ENCODE results near the gene ULBP1. TPM values are rescaled to one million over a fixed set of nuclear protein-coding genes. Genes with fewer than 3 reads are reported as not detected.
"Not testable (repeated sequence)": the region's sequence is repeated elsewhere in the genome, so short reads cannot be mapped to it uniquely, and the experiment has no call there.

ULBP1 gene
- polyA plus RNA-seq, 1 donor = 0.03 TPM

DNA sequence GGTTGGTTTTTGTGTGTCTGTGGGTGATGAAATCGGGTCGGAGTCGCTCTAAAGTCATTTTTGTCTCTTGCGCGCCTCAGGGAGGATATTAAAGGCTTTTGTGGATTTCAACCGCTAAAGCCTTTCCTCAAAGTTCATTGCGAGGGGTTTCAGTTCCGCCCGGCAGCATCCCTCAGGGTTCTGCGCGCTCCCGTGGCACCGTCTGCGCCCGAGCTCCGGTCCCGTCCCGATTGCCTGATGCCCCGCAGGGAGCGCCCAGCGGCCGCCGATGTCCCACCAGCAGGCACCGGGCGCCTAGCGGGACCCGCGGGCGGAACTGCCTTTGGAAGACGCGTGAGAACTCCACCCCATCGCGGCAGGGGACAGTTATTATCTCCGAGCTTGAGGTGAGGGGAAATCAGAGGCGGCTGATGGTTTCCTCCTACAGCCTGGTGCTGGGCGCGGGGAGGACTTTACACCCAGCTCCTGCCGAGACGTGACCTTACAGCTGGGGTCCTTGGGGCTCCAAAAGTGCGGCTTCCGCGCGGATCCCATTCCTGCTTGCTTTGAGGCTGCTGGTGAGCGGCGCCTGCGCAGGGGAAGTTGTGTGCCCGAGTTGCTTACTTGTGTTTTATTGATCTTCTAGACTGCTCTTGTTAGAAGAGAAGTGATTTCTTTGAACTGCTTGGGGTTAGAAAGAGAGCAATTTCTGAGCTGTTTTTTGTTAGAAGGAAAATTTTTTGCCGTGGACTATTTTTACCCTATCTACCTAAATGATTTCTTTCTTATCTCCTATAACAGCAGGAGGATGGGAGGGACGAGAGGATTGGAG, 27.1 kb downstream of the ULBP1 start:
- peaks cover 2% of the 10 kb centered on the region for H3K4me1 ChIP-seq (ENCODE audit: control insufficient read depth, insufficient read depth, low read length)
- peak in 1 of 2 donors; percentile 33 for DNase-seq
- H3K4me3 ChIP-seq (ENCODE audit: low read length) = no peak overlapping the region
- whole genome bisulfite sequencing (ENCODE audit: insufficient coverage, low lambda C conversion rate) = no CpG with 5 or more reads among the region's 49 CpGs
- peaks cover 12% of the 10 kb centered on the region for H3K9me3 ChIP-seq (ENCODE audit: control insufficient read depth, low read depth, low read length)
- peaks cover 96% of the 10 kb centered on the region for H3K27me3 ChIP-seq (ENCODE audit: control insufficient read depth, insufficient read depth, low read length)
- H3K27ac ChIP-seq (ENCODE audit: low read length) = no peak overlapping the region
- no peaks in the 10 kb centered on the region for H3K36me3 ChIP-seq (ENCODE audit: control insufficient read depth, insufficient read depth, low read length)

DNA sequence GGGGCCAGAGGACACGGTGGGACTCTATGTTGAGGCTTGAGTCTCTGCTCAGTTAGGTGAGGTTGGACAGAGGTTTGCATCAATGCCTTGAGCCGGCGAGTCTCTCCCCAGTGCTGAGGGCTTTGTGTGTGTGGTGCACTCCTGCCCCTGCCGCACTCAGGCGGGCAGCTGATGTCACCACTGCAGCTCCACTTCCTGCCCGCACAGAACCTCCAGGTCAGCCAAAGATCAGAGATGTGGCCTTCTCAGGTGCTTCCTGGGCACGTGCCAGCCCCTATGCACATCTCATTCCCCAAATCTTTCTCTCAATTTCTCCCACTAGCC, 27.7 kb downstream of the ULBP1 start:
- WGBS (ENCODE audit: insufficient coverage, low lambda C conversion rate) = 0% methylated on average over 1 of the region's 7 CpGs
- H3K27ac ChIP-seq (ENCODE audit: low read length); H3K4me1 ChIP-seq (ENCODE audit: control insufficient read depth, insufficient read depth, low read length); H3K4me3 ChIP-seq (ENCODE audit: low read length); H3K36me3 ChIP-seq (ENCODE audit: control insufficient read depth, insufficient read depth, low read length); DNase-seq: not testable (repeated sequence)
- Histone ChIP-seq H3K27me3 (ENCODE audit: control insufficient read depth, insufficient read depth, low read length) (peaks cover 96% of the 10 kb centered on the region), H3K9me3 (ENCODE audit: control insufficient read depth, low read depth, low read length) (peaks cover 12% of the 10 kb centered on the region)

DNA sequence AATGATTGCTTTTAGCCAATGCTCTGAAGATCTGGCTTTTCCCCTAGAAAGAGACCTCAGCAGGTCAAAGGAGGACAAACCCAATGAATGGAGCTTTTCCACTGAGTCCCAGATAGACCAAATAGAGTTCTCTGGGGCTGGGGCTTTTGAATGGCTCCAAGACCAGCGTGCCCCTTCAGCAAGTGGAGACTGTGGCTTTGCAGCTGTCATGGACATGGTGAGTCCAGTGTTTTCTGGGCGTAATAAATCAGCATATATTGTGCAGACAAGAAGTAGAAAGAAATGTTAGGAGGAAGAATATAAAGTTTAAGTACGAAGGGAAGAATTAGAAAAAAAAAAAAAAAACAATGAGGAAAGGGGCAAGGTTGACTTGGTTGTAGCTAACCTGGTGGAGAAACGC, 28.1 kb downstream of the ULBP1 start:
- Histone ChIP-seq H3K27ac (ENCODE audit: low read length) (no peak overlapping the region), H3K9me3 (ENCODE audit: control insufficient read depth, low read depth, low read length) (peaks cover 12% of the 10 kb centered on the region), H3K27me3 (ENCODE audit: control insufficient read depth, insufficient read depth, low read length) (peaks cover 95% of the 10 kb centered on the region), H3K4me3 (ENCODE audit: low read length) (no peak overlapping the region), H3K4me1 (ENCODE audit: control insufficient read depth, insufficient read depth, low read length) (peaks cover 2% of the 10 kb centered on the region), H3K36me3 (ENCODE audit: control insufficient read depth, insufficient read depth, low read length) (no peaks in the 10 kb centered on the region)
- no peak for DNase-seq
- WGBS (ENCODE audit: insufficient coverage, low lambda C conversion rate) = 40% methylated on average over 2 of the region's 4 CpGs

DNA sequence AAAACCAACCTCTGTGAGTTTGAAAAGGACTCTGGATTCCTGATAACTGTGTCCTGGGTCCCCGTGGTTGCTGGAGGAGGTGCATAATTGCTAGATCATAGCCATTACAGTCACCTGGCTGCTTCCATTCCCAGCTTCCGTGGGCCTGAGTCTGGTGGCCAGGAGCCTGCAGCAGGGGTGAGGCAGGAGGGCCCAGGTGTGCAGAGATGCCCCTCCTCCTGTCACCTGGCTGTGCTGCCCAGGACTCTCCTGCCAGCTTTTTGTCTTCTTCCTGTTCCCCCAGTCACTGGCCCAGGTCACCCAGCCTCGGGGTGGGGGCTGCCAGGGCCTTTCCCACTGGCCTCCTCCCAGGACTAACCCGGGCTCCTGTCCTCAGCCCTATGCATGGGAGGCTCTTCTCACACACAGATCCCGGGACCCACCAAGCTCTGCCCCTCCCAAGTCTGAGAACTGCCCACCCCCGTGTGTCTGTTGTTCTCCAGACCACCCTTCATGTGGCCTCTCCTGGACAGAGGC, 31.6 kb downstream of the ULBP1 start:
- WGBS (ENCODE audit: insufficient coverage, low lambda C conversion rate) = no CpG with 5 or more reads among the region's 6 CpGs
- DNase-seq = no peak
- Histone ChIP-seq H3K4me3 (ENCODE audit: low read length) (no peak overlapping the region), H3K27me3 (ENCODE audit: control insufficient read depth, insufficient read depth, low read length) (peaks cover 76% of the 10 kb centered on the region), H3K9me3 (ENCODE audit: control insufficient read depth, low read depth, low read length) (peaks cover 3% of the 10 kb centered on the region), H3K36me3 (ENCODE audit: control insufficient read depth, insufficient read depth, low read length) (no peaks in the 10 kb centered on the region), H3K27ac (ENCODE audit: low read length) (no peak overlapping the region), H3K4me1 (ENCODE audit: control insufficient read depth, insufficient read depth, low read length) (no peaks in the 10 kb centered on the region)

DNA sequence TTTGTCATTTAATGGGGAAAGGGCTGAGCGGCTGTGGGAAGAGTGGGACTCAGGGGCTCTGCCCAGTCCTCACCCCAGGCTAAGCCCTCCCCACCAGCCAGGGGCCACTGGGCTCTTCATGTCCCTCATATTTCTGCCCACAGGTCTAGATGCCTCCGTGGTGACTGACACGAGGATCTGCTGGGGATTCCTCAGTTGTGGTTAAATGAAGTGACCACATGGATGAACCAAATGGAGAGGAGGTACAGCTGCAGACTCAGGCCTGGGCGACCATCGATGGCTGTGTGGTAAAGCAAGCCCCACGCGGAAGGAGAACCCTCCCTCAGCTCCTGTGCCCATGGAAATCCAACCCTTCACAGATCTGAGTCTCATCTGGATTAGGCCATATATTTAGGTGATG, 32.2 kb downstream of the ULBP1 start:
- no peak overlapping the region for H3K4me3 ChIP-seq (ENCODE audit: low read length)
- H3K27ac ChIP-seq (ENCODE audit: low read length) = no peak overlapping the region
- H3K36me3 ChIP-seq (ENCODE audit: control insufficient read depth, insufficient read depth, low read length) = no peaks in the 10 kb centered on the region
- no CpG with 5 or more reads among the region's 7 CpGs for WGBS (ENCODE audit: insufficient coverage, low lambda C conversion rate)
- DNase-seq = no peak
- no peaks in the 10 kb centered on the region for H3K9me3 ChIP-seq (ENCODE audit: control insufficient read depth, low read depth, low read length)
- no peaks in the 10 kb centered on the region for H3K4me1 ChIP-seq (ENCODE audit: control insufficient read depth, insufficient read depth, low read length)
- H3K27me3 ChIP-seq (ENCODE audit: control insufficient read depth, insufficient read depth, low read length) = peaks cover 72% of the 10 kb centered on the region

DNA sequence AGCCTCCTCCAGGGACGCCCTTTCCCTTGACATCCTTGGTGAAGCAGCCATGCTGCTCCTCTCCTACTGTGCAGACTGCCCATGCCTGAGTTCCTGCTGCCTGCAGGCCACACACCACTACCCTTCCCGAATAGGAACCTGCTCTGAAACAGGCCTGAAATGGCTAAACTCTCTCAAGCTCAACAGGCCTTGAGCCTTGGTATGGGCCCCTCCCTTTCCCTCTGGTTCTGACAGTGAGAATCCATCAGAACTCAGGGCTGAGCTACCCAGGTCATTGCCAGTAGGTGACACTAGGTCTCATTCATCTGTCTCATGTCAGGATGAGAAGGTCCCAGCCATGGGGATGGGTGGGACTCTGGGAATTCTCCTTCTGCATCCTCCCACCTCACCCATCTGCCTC, 35.9 kb downstream of the ULBP1 start:
- no peak overlapping the region for H3K27ac ChIP-seq (ENCODE audit: low read length)
- no peaks in the 10 kb centered on the region for H3K4me1 ChIP-seq (ENCODE audit: control insufficient read depth, insufficient read depth, low read length)
- peaks cover under 1% of the 10 kb centered on the region for H3K9me3 ChIP-seq (ENCODE audit: control insufficient read depth, low read depth, low read length)
- DNase-seq = no peak
- H3K36me3 ChIP-seq (ENCODE audit: control insufficient read depth, insufficient read depth, low read length) = no peaks in the 10 kb centered on the region
- WGBS (ENCODE audit: insufficient coverage, low lambda C conversion rate) = no CpG with 5 or more reads among the region's 2 CpGs
- H3K27me3 ChIP-seq (ENCODE audit: control insufficient read depth, insufficient read depth, low read length) = peaks cover 53% of the 10 kb centered on the region
- no peak overlapping the region for H3K4me3 ChIP-seq (ENCODE audit: low read length)

DNA sequence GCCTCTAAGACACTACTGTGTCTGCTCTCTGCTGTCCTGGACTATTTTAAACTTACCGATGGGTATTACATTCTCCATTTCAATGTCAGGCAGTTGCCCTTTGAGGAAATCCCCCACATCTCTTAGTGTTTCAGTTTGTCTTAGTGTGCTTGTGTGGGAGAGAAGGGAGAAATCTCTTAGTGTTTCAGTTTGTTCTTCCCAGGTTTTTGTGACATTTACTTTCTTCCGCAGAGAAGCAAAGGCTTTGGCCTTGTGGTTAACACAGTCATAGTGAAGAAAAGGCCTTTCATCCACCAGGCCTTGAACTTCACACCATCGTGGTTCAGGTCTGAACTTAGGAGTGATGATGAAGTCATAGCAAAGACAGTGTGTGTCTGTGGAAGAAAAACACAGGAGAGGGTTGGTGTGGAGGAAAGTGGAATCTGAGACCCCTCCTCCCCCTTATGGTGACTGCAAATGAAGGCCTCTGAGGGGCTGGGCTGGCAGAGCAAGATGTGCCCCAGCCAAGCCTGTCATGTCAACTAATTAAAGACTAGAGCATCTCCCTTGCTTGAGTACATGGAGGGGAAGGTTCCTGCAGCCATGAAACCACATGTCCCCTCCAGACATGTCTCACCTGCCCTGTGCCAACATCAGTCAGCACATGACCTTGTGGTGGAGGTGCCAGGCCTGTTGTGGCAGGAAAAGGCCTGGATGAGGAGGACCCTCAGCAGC, 37.7 kb downstream of the ULBP1 start:
- no peaks in the 10 kb centered on the region for H3K4me1 ChIP-seq (ENCODE audit: control insufficient read depth, insufficient read depth, low read length)
- peaks cover 51% of the 10 kb centered on the region for H3K27me3 ChIP-seq (ENCODE audit: control insufficient read depth, insufficient read depth, low read length)
- 86% methylated on average over 1 of the region's 3 CpGs for WGBS (ENCODE audit: insufficient coverage, low lambda C conversion rate)
- H3K36me3 ChIP-seq (ENCODE audit: control insufficient read depth, insufficient read depth, low read length) = no peaks in the 10 kb centered on the region
- no peak overlapping the region for H3K4me3 ChIP-seq (ENCODE audit: low read length)
- no peak for DNase-seq
- H3K27ac ChIP-seq (ENCODE audit: low read length) = no peak overlapping the region
- H3K9me3 ChIP-seq (ENCODE audit: control insufficient read depth, low read depth, low read length) = peaks cover 5% of the 10 kb centered on the region

DNA sequence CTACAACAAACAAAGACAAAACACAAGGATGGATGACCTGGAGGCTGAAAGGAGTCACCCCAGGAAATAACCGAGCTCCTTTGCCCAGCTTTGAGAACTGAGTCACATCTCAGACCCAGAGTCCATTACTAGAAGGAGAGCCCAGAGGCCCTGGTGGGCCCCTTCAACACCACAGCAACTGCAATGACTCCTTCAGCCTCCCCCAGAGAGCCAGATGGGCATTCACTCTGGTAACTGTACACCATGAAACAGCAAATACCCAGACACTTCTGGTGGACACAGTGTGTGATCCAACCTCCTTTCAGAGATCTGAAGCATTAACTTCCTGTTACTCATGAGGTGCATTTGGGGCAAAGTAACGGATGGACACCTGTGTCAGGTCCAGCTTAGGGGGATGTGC, 39.0 kb downstream of the ULBP1 start:
- no peak overlapping the region for H3K4me3 ChIP-seq (ENCODE audit: low read length)
- H3K27me3 ChIP-seq (ENCODE audit: control insufficient read depth, insufficient read depth, low read length) = peaks cover 50% of the 10 kb centered on the region
- H3K4me1 ChIP-seq (ENCODE audit: control insufficient read depth, insufficient read depth, low read length) = no peaks in the 10 kb centered on the region
- no peaks in the 10 kb centered on the region for H3K36me3 ChIP-seq (ENCODE audit: control insufficient read depth, insufficient read depth, low read length)
- DNase-seq = no peak
- WGBS (ENCODE audit: insufficient coverage, low lambda C conversion rate) = no CpG with 5 or more reads among the region's 2 CpGs
- H3K27ac ChIP-seq (ENCODE audit: low read length) = no peak overlapping the region
- H3K9me3 ChIP-seq (ENCODE audit: control insufficient read depth, low read depth, low read length) = peaks cover 5% of the 10 kb centered on the region

DNA sequence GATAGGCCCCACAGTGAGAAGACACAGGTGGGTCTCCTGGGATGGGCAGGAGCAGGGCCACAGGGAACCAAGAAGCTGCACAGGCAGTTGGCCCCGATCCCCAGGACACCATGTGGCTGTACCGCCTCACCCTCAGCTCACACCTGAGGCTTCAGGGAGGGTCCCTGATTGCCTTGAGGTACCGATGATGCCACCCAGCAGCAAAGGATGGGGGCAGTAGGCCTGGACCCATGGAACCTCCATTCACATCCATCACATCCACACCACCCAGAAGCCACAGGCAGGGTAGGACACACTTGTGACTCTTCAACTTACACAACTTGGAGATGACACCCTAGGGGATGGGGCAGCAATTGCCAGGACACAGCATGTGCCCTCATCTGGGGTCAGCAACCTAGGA, 39.9 kb downstream of the ULBP1 start:
- WGBS (ENCODE audit: insufficient coverage, low lambda C conversion rate) = no CpG with 5 or more reads among the region's 3 CpGs
- H3K9me3 ChIP-seq (ENCODE audit: control insufficient read depth, low read depth, low read length); DNase-seq; H3K4me3 ChIP-seq (ENCODE audit: low read length); H3K4me1 ChIP-seq (ENCODE audit: control insufficient read depth, insufficient read depth, low read length); H3K36me3 ChIP-seq (ENCODE audit: control insufficient read depth, insufficient read depth, low read length); H3K27ac ChIP-seq (ENCODE audit: low read length): not testable (repeated sequence)
- H3K27me3 ChIP-seq (ENCODE audit: control insufficient read depth, insufficient read depth, low read length) = peaks cover 56% of the 10 kb centered on the region

DNA sequence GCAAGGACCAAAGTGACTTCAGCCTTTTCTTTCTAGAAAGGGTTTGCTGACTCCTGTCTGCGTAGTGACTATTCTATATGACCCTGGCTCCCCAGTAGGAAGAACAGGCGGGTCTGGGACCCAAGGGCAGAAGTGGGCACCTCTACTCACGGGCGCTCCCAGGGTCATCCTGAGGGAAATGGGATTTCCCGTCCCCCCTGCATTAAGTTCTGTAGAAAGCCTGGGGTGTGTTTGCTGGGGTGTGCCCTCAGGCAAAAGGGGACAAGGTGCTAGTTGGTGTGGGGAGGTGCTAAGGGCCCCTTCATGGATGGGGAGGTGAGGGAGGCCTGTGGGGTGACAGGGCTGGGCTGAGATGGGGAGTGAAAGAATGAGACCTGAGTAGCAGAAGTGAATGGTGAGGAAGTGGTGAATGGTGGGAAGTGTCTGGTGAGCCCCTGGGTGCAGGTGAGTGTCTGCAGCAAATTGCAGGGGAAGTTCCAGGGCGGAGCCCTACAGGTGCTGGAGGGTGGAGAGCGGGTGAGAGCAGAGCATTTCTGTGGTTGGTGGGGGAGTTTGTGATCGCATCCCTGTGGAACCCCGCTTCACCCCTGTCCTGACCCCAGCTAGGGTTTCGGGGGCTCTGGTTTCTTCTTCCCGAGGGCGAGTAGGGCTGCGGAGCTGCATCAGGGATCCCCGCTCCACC, 40.5 kb downstream of the ULBP1 start:
- no CpG with 5 or more reads among the region's 14 CpGs for whole genome bisulfite sequencing (ENCODE audit: insufficient coverage, low lambda C conversion rate)
- Histone ChIP-seq H3K27ac (ENCODE audit: low read length) (no peak overlapping the region), H3K27me3 (ENCODE audit: control insufficient read depth, insufficient read depth, low read length) (peaks cover 60% of the 10 kb centered on the region), H3K9me3 (ENCODE audit: control insufficient read depth, low read depth, low read length) (peaks cover 5% of the 10 kb centered on the region), H3K4me1 (ENCODE audit: control insufficient read depth, insufficient read depth, low read length) (no peaks in the 10 kb centered on the region), H3K36me3 (ENCODE audit: control insufficient read depth, insufficient read depth, low read length) (no peaks in the 10 kb centered on the region), H3K4me3 (ENCODE audit: low read length) (peak overlapping the region; percentile 60)
- DNase-seq = no peak

Measured in large intestine (tissue), 3 donors.